NCI-H510A treated with DMSO at 0.1 percent for 48 hours (cell line): ENCODE data around the gene SLCO3A1.
"Not testable (repeated sequence)": the region's sequence is repeated elsewhere in the genome, so short reads cannot be mapped to it uniquely, and the experiment has no call there.

Source experiments
- DNase-seq: peaks from one replicate; lab custom pipeline; 2025; lab: John Stamatoyannopoulos, UW

Gene SLCO3A1

DNA sequence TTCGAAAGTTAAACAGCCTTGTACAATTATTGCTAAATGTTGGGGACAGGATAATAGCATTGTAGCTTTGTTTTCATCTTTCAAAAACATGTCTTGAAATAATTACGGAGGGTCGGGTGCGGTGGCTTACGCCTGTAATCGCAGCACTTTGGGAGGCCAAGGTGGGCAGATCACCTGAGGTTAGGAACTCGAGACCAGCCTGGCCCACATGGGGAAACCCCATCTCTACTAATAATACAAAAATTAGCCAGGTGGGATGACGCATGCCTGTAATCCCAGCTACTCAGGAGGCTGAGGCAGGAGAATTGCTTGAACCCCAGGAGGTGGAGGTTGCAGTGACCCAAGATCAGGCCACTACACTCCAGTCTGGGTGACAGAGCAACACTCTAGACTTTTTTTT, 216.7 kb downstream of the SLCO3A1 start:
- DNase-seq, result not testable (repeated sequence)

DNA sequence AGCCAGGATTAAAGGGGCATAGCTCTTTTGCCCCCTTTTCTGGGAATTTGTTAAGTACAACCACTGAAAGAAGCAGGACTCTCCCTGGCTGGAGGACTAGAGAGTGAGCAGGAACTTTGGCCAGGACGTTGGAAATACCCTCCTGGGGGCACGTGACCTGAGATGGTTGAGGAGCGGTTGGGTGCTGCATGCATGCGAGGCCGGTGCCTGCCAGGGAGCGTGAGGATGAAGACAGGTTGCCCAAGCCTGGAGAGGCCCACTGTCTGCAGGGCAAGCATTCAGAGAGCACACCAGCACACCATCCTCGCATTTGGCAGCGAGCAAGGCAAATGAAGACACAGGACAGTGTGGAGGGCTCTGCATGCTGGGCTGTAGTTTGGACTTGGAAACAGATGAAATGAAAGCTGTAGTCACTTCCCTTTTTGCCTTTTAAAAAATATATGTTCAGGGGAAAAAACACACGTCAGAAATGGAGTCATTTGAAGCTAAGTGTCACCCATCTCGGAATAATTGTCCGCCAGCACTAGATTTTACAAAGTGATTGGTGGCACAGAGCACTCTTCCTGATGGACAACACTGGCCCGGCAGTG, 217.6 kb downstream of the SLCO3A1 start:
- no peak for DNase-seq

DNA sequence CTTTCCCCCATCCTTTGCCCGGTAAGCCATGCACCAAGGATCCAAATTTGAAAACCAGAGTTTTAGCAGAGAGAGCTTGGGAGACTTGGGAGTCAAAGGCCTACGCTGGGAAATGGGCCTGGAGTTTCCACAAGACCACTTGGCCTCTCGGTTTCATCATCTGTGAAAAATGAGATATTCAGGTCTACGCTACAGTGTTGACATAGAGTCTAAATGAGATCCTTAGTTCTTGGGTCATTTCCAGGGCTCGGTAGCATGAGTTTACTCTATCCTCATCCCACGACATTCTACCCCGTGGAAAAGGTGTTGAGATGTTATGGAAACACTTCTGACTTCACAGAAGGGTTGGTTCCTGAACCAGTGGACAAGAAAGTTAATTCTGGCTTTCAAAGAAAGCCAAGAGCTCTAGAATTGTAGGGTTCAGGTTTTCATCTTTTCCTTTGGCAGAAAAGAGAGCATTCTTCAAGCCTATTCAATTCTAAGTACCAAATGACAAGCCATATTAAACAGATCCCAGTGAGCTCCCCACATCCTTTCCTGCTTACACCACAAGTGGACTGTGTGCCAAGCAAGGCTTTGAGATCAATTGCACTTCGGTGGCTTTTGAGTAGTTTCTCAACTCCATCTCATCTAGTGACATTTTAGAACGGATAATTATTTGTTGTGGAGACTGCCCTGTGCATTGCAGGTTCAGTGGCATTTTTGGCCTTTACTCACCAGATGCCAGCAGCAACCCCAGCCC, 219.7 kb downstream of the SLCO3A1 start:
- DNase-seq, result no peak

DNA sequence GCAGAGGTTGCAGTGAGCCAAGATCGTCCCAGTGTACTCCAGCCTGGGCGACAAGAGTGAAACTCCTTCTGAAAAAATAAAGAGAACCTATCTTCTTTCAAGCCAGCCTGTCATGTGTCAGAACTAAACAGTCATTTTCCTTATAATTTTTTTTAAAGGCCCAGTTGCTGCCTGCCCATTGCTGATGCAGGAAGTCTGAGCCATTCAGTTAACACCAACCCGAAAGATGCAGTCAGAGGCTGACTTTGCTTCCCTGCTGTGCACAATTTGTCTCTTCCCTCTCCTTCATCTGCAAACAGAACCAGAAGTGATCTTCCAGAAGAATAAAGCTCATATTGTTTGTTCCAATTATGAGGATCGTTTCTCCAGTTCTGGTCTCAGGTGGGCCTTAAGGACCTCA, 220.6 kb downstream of the SLCO3A1 start:
- DNase-seq, result no peak

DNA sequence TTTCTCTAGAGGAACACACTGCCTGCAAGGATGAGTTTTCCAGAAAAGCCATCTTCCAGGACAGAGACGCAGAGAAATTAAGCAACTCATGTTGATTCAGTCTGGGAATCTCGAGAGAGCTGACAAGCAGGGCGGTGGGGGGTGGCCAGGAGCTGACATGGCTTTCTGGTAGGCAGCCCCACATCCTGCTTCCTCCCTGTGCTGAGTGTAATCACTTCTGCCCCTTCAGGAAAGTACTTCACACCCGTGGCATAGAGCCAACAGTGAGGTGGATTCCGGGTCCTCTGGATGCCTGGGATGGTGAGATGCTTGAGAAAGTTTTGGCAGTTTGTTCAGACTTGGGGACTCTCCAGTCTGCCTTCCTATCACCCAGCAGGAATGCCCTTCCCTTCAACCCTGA, 221.1 kb downstream of the SLCO3A1 start:
- peak; percentile 18 for DNase-seq

DNA sequence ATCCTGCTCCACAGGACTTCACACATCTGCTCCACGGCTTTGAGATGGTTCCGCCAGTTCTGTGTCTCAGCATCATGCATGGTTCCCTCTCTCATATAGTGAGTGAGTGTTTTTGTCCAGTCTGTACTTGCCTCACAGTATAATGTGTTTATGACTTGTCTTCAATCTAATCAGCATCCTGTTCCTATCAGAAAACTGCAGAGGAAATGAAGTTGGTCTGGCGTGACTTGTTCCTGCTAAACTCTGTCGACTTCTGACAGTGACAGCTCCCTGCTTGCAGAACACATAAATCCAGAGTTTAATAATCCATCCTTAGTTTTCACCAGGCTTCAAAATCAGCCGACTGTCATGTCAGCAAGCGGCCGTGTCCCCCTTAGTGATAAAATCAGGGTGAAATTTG, 222.3 kb downstream of the SLCO3A1 start:
- DNase-seq, result no peak

DNA sequence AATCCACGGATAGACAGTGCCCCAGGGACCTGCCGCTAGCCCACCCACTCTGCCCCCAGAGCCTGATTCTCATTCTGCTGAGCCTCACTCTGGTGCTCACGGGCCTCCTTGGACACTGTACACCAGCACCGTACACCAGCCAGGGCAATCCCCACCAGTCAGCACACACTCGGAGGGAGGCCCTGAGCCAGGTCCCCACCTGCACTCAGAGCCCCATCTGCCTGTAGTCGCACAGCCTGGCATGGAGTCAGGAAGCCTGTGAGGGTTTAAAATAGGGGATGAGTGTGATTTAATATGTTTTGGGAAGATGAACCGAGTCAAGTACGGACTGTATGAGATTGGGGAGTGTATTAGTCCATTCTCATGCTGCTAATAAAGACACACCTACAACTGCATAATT, 223.0 kb downstream of the SLCO3A1 start:
- no peak for DNase-seq

DNA sequence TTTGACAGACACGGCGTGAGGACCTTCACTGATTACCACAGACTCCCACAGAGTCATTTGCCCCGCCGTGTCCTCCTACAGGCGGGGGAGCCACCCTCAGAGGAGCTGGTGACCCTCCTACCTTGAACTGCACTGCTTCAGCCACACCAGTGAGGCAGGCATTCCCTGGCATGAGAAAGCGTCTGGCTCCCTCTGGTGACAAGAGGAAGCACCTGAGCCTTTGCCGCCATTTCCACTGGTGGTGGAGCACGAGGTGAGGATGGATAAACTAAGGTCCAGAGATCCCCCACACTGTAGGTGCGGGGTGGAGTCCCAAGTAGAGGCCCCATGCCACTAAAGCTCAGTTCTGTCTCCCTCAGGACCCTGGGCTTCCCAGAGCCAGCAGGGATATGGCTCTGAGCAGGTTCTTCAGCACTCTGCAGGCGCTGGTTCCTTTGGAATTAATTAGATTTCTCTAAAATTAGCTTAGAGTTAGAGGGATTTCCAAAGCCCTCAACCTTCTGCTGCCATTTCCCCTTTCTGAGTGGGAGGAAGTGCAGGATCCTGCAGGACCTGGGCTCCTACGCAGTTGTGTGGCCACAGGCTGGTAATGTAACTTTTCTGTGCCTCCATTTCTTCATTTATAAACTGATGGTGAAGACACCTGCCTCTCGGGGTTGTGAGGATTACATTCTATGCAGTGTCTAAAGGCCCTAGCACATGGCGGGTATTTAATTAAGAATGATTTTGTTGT, 224.0 kb downstream of the SLCO3A1 start:
- peak; percentile 36 for DNase-seq

DNA sequence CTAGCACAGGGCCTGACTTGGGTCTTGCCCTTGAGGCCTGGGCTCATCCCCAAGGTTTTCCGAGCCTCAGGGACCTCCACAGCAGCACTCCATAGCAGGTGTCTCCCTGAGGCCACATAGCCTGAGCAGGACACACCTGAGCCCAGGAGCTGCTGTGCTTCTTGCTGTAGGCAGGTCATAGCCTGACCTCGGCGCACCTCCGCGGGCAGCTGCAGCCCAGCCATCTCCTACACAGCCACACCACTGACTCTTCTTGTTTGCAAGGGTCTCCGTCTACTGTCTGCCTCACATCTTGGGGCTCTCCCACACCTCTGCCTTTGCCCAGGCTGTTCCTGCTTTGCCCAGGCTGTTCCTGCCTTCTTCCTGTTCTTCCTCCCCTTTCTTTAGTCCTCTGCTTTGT, 224.8 kb downstream of the SLCO3A1 start:
- no peak for DNase-seq

DNA sequence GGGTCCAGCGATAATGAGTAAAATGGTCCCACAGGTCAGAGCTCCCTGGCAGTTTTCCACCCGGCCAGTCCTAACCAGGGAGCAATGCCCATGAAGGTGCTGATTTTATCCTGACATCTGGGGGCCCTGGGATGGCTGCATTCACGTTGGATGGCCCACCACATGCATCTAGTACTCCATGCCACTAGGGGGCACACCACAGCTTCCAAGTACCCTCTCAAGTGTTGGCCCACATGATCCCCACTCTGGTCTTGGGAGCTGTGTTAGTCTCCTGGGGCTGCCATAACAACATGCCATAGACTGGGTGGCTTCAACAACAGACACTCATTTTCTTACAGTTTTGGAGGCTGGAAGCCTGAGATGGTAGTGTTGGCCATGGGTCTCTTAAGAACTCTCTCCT, 225.5 kb downstream of the SLCO3A1 start:
- DNase-seq, result no peak

DNA sequence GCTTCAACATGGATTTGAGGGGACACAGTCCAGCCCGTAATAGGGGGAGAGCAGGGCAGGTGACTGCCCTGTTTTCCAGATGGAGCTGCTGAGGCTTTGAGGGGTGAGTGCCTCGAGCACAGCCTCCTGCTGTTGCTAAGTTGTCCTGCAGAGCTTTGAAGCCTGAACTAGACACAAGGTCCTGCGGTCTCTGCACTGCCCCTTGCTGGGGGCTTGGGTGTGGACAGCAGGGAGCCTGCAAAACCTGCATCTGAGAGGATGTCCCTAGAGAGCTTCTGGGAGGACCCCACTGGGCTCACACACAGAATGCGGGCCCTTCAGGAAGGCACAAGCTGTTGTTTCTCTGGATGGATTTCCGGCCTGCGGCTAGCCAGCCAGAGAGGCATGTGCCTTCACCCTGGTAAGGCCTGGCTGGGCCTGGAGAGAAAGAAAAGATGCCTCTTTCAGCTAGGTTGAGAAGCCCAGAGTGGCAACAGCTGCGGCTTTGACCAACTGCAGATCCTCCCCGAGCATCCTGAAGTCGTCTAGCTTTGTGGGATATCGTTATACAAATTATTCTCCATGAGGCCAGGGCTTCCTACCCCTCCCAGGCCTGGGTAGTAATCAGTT, 226.2 kb downstream of the SLCO3A1 start:
- no peak for DNase-seq

DNA sequence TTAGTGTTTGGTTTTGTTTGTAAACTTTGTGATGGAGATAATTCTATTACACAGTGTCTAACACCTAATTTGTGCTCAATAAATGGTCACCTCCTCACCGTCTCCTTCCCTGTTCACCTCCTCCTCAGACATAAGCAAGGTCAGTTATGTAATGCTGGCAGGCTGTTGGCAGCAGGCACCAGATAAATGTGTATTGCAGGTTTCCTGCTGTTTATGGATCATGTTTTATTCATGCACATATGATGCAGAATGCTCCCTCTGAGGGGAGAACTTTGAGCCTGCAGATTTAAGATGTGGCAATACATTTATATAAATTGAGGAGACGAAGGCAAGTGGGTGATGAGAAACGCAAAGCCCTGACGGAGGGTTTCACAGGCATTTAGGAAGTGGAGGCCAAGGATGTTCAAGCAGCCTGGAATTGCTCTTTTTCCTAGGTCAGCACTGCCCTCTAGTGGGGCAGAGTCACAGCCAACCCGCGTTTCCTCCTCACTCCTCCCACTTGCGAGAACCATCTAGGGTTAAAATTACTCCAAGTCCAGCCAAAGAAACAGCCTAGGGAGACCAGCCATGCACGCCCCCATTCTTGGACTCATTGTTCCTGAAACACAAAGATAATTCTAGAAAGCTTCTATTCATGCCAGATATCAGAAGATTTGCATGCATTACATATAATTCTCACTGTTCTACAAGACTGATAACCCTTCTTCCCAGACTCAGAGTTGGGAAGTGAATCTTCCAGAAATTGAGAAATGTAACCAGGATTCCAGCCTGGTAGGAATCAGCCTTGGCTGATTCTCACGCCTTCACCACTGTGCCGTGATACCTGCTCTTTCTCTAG, 228.7 kb downstream of the SLCO3A1 start:
- DNase-seq, result peak; percentile 62

DNA sequence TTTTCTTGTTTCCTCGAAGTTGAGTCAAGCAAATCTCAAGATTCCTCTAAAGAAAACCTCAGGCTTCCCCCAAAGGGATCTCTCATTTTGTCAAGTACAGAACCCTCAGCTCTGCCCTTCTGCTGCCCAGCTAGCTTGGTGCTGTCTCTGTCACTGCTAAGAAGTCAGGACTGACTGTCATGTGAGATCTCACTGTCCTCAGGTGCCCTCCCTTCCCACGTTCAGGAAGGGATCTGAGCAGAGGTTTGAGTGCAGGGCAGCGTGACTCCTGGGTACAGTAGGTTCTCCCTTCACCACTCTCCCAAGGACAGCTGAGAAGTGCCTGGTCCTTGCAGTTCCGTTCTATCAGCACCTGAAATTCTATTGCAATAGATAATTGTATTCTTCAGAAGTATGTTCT, 229.7 kb downstream of the SLCO3A1 start:
- no peak for DNase-seq

DNA sequence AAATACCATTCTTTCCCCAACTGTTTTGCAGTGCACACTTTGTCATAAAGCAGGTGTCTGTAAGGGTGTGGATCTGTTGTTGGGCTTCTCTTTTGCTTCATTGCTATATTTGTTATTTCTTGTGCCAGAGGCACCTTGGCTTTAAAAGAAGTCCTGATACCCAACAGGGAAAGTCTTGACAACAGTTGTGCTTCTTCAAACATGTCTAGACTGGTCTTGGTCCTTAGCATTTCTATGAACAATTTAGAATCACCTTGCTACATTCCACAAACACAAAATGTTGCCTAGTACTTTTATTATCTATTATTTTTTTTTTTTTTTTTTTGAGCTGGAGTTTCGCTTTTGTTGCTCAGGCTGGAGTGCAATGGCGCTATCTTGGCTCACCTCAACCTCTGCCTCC, 233.7 kb downstream of the SLCO3A1 start:
- DNase-seq, result no peak

DNA sequence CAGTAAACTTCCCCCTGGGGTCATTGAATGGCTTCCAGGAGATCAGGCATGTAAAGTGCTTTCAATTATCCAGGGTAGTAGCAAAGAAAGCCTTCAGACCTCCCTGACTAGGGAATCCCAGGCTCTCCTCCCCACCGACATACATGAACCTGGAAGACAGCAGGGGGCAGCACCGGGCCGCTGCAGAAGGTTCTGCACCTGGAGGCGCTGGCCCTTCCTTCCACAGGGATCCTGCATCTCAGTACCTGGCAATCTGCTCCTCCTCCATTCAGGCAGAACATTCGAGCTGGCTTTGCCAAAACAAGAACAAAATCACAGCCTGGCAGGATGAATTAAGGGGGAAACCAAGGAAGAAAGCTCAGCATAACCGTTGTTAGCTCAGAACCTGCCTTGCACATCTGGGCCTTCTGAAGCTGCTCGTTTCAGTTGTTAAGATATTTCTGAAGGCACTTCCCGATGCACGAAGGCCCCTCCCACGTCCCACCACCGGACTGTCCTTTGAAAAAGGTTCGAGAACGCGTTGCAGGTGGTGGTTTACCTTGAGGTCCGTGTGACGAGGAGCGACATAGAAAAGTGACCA, 237.7 kb downstream of the SLCO3A1 start:
- peak; percentile 68 for DNase-seq

DNA sequence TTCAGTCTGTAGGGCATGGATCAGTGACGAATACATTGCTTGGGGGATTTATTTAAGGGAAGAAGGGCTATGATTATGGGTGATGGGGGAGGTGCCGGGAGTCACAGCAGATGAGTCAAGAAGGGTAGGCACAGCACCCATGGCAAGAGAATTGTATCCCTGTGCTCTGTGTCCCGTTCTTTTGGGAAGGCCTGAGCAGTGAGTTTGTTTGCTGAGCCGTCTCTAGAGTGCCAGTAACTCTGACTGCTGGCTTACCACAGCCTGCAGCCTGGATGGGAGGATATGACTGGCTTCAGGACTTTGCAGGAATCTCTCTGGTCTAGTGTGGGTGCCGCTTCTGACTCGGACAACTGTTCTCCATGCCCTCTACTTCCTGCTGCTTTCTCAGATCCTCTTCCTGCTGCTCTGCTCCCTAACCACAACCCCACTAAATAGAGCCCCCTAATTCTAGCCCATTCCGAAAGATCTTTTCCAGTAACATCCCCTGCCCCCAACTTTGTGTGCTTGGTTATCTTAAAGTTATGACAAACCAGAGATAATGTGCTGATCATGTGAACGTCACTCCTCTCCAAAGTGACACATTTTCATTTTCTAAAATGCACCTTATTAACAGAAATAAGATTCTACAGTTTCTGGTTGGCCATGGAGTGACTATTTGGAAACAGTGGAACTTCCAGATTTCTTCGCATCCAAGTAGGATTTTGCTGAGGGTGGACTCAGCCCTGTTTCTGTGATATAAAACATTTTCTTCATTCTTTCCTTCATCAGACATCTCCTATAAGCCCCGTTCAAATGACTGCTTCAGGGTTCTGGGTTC, 239.0 kb downstream of the SLCO3A1 start:
- no peak for DNase-seq

DNA sequence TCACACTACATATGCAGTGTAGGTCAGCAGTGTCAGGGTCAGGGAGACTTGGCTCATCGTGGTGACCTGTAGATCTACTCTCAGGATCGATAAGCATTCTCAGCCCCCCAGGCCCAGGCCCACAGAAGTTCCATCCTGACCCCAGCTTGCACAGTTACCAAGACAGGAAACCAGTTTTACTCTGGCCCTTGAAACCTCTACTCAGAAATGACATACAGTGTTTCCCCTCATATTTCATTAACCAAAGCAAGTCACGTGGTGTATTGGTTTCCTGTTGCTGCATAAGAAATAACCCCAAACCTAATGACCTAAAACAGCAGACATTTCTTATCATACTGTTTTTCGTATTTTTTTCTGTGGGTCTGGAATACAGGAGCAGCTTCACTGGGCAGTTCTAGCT, 242.2 kb downstream of the SLCO3A1 start:
- DNase-seq, result no peak

DNA sequence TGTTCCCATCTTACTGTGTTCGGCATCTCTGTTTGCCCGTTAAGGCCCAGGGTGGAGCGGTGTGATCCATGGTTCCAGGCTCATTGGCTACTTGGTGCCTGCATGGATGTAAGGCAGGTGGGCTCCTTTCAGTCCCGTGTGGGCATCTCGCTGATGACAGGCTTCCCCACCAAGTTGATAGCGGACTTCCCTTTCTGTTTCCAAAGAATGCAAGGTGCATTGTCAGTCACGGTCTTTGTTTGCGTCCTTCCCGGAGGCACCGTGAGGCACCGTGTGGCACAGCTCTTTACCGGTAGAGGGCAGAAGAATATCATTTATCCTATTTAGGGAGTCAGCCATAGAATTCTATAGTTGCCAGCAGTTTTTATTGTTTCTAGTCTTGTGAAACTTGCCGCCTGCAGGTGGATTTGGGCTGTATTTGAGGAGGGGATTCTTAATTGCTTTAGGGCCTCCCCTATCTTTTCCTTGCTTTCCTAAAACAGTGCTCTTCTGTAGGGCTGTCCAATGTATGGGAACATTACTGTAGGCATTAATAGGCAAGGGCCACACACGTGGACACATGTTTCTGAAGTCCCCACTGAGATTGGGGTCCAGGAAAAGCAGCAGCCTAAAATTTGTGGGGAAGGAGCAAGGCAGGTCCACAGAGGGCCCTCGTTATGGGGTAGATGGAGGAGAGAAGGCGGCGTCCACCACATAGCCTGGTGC, 244.1 kb downstream of the SLCO3A1 start:
- peak; percentile 50 for DNase-seq

DNA sequence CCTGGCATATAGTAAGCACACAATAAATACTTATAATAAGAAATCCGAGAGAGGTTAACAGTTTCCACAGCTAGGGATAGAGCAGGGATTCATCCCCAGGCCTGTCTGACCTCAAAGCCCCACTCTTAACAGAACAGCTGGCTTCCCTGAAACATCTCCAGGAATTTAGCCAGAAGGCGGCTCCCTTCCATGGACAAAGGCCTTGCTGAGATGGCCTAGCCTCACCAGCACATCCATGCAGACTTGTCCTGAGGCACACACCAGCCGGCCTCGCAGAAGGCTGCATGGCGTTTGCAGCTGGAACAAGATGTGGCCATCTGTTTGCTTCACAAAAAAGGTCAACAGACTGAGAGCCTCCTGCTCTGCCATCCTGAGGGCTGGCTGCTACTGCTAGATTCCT, 245.4 kb downstream of the SLCO3A1 start:
- DNase-seq, result no peak

DNA sequence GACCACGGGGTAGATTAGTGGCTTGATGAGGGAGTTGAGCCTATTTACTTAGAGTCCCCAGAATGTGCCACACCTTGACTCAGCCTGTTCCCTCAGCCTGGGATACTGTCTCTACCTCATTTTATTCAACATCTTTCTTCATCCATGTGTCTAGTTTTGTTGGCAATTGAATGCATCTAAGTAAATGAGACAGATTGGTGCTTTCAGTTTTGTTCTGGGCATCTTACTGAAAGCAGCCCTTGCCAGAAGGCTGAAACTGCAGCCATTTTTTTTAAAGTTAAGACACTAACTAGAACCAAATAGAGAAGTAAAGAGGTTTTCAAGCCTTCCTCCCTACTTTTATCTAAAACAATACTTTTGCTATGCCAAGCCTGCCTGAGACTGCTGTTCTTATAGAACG, 246.8 kb downstream of the SLCO3A1 start:
- no peak for DNase-seq
